Activated naive CD4-positive, alpha-beta T cell treated with anti-CD3 and anti-CD28 coated beads, Interleukin-2, amount 10 ng/mL, durations not matched to agents 7 days and 5 days (primary cell): ENCODE results near the gene PDGFD.

ENCODE experiments used
- CTCF ChIA-PET: fragments of 350-600 bp; sonication (Branson Sonifier 250); formaldehyde crosslinking; loops from one replicate; lab custom pipeline; 2021; ENCODE audit warnings: antibody characterized with exemption; lab: Charles Lee
- DNase-seq: peaks from one replicate; pipeline ENCODE4 v3.0.0-alpha.2; 2020
- H3K27ac Mint-ChIP-seq: one replicate; pipeline ENCODE4 v1.8.0; 2021; ENCODE audit warnings: mild to moderate bottlenecking, moderate library complexity, mixed read lengths
- H3K27me3 Mint-ChIP-seq: one replicate; pipeline ENCODE4 v1.8.0; 2021; ENCODE audit warnings: mild to moderate bottlenecking, mixed read lengths
- H3K36me3 Mint-ChIP-seq: one replicate; pipeline ENCODE4 v1.8.0; 2021; ENCODE audit warnings: mixed read lengths
- H3K4me1 Mint-ChIP-seq: one replicate; pipeline ENCODE4 v1.8.0; 2021; ENCODE audit warnings: mixed read lengths
- H3K4me3 Mint-ChIP-seq: one replicate; pipeline ENCODE4 v1.8.0; 2021; ENCODE audit warnings: mild to moderate bottlenecking, moderate library complexity, mixed read lengths
- H3K9me3 Mint-ChIP-seq: one replicate; pipeline ENCODE4 v1.8.0; 2021; ENCODE audit warnings: mixed read lengths

The PDGFD gene

GRCh38 chr11:104000798-104001197, 163.1 kb downstream of the PDGFD start:
- Mint-ChIP-seq H3K4me1 (no peaks in the 10 kb centered on the region), H3K27ac (no peak overlapping the region), H3K4me3 (no peak overlapping the region), H3K36me3 (no peaks in the 10 kb centered on the region), H3K27me3 (no peaks in the 10 kb centered on the region), H3K9me3 (no peaks in the 10 kb centered on the region)
- CTCF ChIA-PET = no interaction called here
- no peak for DNase-seq

- CTCF ChIA-PET = interaction anchor here (0.6 kb wide), 1 partner anchor 11 kb away, joined by 3 read pairs; no protein-coding TSS in a partner anchor
- Mint-ChIP-seq H3K36me3 (no peaks in the 10 kb centered on the region), H3K4me3 (no peak overlapping the region)
Observed at GRCh38 chr11:103998826-103999508, 165.0 kb downstream of the PDGFD start.

GRCh38 chr11:103997082-103997481, 166.9 kb downstream of the PDGFD start:
- CTCF ChIA-PET = no interaction called here
- Mint-ChIP-seq H3K27ac (no peak overlapping the region), H3K4me3 (no peak overlapping the region), H3K27me3 (no peaks in the 10 kb centered on the region), H3K36me3 (no peaks in the 10 kb centered on the region), H3K9me3 (no peaks in the 10 kb centered on the region), H3K4me1 (no peaks in the 10 kb centered on the region)
- no peak for DNase-seq

More at GRCh38 chr11:103998826-103999508, 165.0 kb downstream of the PDGFD start:
- DNase-seq = no peak
- H3K27me3 Mint-ChIP-seq = no peaks in the 10 kb centered on the region
- no peaks in the 10 kb centered on the region for H3K9me3 Mint-ChIP-seq
- H3K4me1 Mint-ChIP-seq = no peaks in the 10 kb centered on the region
- H3K27ac Mint-ChIP-seq = no peak overlapping the region

GRCh38 chr11:103995896-103996295, 168.1 kb downstream of the PDGFD start:
- H3K9me3 Mint-ChIP-seq = no peaks in the 10 kb centered on the region
- no peak overlapping the region for H3K27ac Mint-ChIP-seq
- H3K27me3 Mint-ChIP-seq = no peaks in the 10 kb centered on the region
- no peaks in the 10 kb centered on the region for H3K36me3 Mint-ChIP-seq
- no peak for DNase-seq
- no peaks in the 10 kb centered on the region for H3K4me1 Mint-ChIP-seq
- no peak overlapping the region for H3K4me3 Mint-ChIP-seq
- CTCF ChIA-PET = no interaction called here

GRCh38 chr11:103994518-103994917, 169.4 kb downstream of the PDGFD start:
- Mint-ChIP-seq H3K4me3 (no peak overlapping the region), H3K27ac (no peak overlapping the region), H3K36me3 (no peaks in the 10 kb centered on the region), H3K9me3 (no peaks in the 10 kb centered on the region), H3K4me1 (no peaks in the 10 kb centered on the region), H3K27me3 (no peaks in the 10 kb centered on the region)
- DNase-seq = no peak
- CTCF ChIA-PET = no interaction called here

GRCh38 chr11:103994094-103994493, 169.9 kb downstream of the PDGFD start:
- no peak for DNase-seq
- no peak overlapping the region for H3K27ac Mint-ChIP-seq
- no peaks in the 10 kb centered on the region for H3K9me3 Mint-ChIP-seq
- no peaks in the 10 kb centered on the region for H3K4me1 Mint-ChIP-seq
- CTCF ChIA-PET = no interaction called here
- no peaks in the 10 kb centered on the region for H3K27me3 Mint-ChIP-seq
- H3K4me3 Mint-ChIP-seq = no peak overlapping the region
- no peaks in the 10 kb centered on the region for H3K36me3 Mint-ChIP-seq

- no peak overlapping the region for H3K4me3 Mint-ChIP-seq
- no peaks in the 10 kb centered on the region for H3K36me3 Mint-ChIP-seq
- no peak overlapping the region for H3K27ac Mint-ChIP-seq
- no peaks in the 10 kb centered on the region for H3K27me3 Mint-ChIP-seq
- no peaks in the 10 kb centered on the region for H3K9me3 Mint-ChIP-seq
- no peak for DNase-seq
- no peaks in the 10 kb centered on the region for H3K4me1 Mint-ChIP-seq
- CTCF ChIA-PET = no interaction called here
Observed at GRCh38 chr11:103993507-103993906, 170.4 kb downstream of the PDGFD start.

GRCh38 chr11:103988595-103988969, 175.4 kb downstream of the PDGFD start:
- H3K36me3 Mint-ChIP-seq = no peaks in the 10 kb centered on the region
- no peaks in the 10 kb centered on the region for H3K4me1 Mint-ChIP-seq
- H3K27me3 Mint-ChIP-seq = no peaks in the 10 kb centered on the region
- CTCF ChIA-PET = no interaction called here
- H3K27ac Mint-ChIP-seq = no peak overlapping the region
- no peak for DNase-seq
- H3K4me3 Mint-ChIP-seq = no peak overlapping the region
- H3K9me3 Mint-ChIP-seq = no peaks in the 10 kb centered on the region

- CTCF ChIA-PET = no interaction called here
- no peaks in the 10 kb centered on the region for H3K27me3 Mint-ChIP-seq
Observed at GRCh38 chr11:103987629-103988594, 176.0 kb downstream of the PDGFD start.

GRCh38 chr11:103985041-103985440, 178.9 kb downstream of the PDGFD start:
- Mint-ChIP-seq H3K27me3 (no peaks in the 10 kb centered on the region), H3K27ac (no peak overlapping the region), H3K4me3 (no peak overlapping the region), H3K9me3 (no peaks in the 10 kb centered on the region), H3K4me1 (no peaks in the 10 kb centered on the region), H3K36me3 (no peaks in the 10 kb centered on the region)
- CTCF ChIA-PET = no interaction called here
- no peak for DNase-seq

More at GRCh38 chr11:103987629-103988594, 176.0 kb downstream of the PDGFD start:
- H3K4me1 Mint-ChIP-seq = no peaks in the 10 kb centered on the region
- no peak for DNase-seq
- no peak overlapping the region for H3K4me3 Mint-ChIP-seq
- H3K9me3 Mint-ChIP-seq = no peaks in the 10 kb centered on the region
- no peaks in the 10 kb centered on the region for H3K36me3 Mint-ChIP-seq
- H3K27ac Mint-ChIP-seq = no peak overlapping the region

- Mint-ChIP-seq H3K4me1 (no peaks in the 10 kb centered on the region), H3K9me3 (no peaks in the 10 kb centered on the region), H3K27ac (no peak overlapping the region), H3K4me3 (no peak overlapping the region), H3K27me3 (no peaks in the 10 kb centered on the region), H3K36me3 (no peaks in the 10 kb centered on the region)
- CTCF ChIA-PET = no interaction called here
- no peak for DNase-seq
Observed at GRCh38 chr11:103980108-103980507, 183.8 kb downstream of the PDGFD start.

GRCh38 chr11:103978616-103979595, 185.0 kb downstream of the PDGFD start:
- no peaks in the 10 kb centered on the region for H3K36me3 Mint-ChIP-seq
- peaks cover 2% of the 10 kb centered on the region for H3K9me3 Mint-ChIP-seq
- no peak for DNase-seq
- no peak overlapping the region for H3K4me3 Mint-ChIP-seq
- no peaks in the 10 kb centered on the region for H3K4me1 Mint-ChIP-seq
- CTCF ChIA-PET = no interaction called here
- H3K27ac Mint-ChIP-seq = no peak overlapping the region
- no peaks in the 10 kb centered on the region for H3K27me3 Mint-ChIP-seq

- no peaks in the 10 kb centered on the region for H3K4me1 Mint-ChIP-seq
- CTCF ChIA-PET = interaction anchor here (1.3 kb wide), 1 partner anchor 8 kb away, joined by 3 read pairs; no protein-coding TSS in a partner anchor
- no peaks in the 10 kb centered on the region for H3K27me3 Mint-ChIP-seq
- no peaks in the 10 kb centered on the region for H3K36me3 Mint-ChIP-seq
- DNase-seq = no peak
- peaks cover 2% of the 10 kb centered on the region for H3K9me3 Mint-ChIP-seq
- H3K27ac Mint-ChIP-seq = no peak overlapping the region
- no peak overlapping the region for H3K4me3 Mint-ChIP-seq
Observed at GRCh38 chr11:103972013-103972412, 191.9 kb downstream of the PDGFD start.
